Natural killer cell (primary cell): Measurements from ENCODE around the gene PLN. TPM values are rescaled to one million over a fixed set of nuclear protein-coding genes. Genes with fewer than 3 reads are reported as not detected.

Experiments used
- ATAC-seq, 3 donors: fragments of 150-1000 bp in 2 of 3; fragments of 200-7000 bp in 1 of 3; cut with Tn5 transposase; 1 replicate in 1 of 3; 2 replicates in 2 of 3; pipeline ENCODE4 v1.10.0; 2021; ENCODE audit warnings: mild to moderate bottlenecking in 2 of 3, moderate library complexity in 2 of 3
- DNase-seq, 2 donors: peaks; one replicate each; pipeline versions ENCODE4 v3.0.0 to v3.0.0-alpha.2; 2013 to 2021; ENCODE audit warnings: mixed read lengths in 1 of 2
- H3K27ac ChIP-seq: one replicate; pipeline ENCODE4 v1.5.1; 2013; ENCODE audit warnings: mild to moderate bottlenecking, low read length
- H3K27me3 ChIP-seq: one replicate; pipeline ENCODE4 v1.6.1; 2013; ENCODE audit warnings: low read length; ENCODE audit not compliant: control insufficient read depth, insufficient read depth
- H3K36me3 ChIP-seq: one replicate; pipeline ENCODE4 v1.6.1; 2013; ENCODE audit warnings: low read length; ENCODE audit not compliant: control insufficient read depth, insufficient read depth
- H3K4me1 ChIP-seq: one replicate; pipeline ENCODE4 v1.6.1; 2013; ENCODE audit warnings: low read length; ENCODE audit not compliant: control insufficient read depth, insufficient read depth
- H3K4me3 ChIP-seq: one replicate; pipeline ENCODE4 v1.5.1; 2013; ENCODE audit warnings: low read length
- H3K9me3 ChIP-seq: one replicate; pipeline ENCODE4 v1.6.1; 2013; ENCODE audit warnings: low read length; ENCODE audit not compliant: control insufficient read depth, insufficient read depth
- H3K27ac Mint-ChIP-seq, 2 donors: one replicate each; pipeline ENCODE4 v1.8.0; 2022; ENCODE audit warnings: mild to moderate bottlenecking in 2 of 2, mixed read lengths in 2 of 2, moderate library complexity in 1 of 2
- H3K27me3 Mint-ChIP-seq, 2 donors: one replicate each; pipeline ENCODE4 v1.8.0; 2022; ENCODE audit warnings: low read depth in 2 of 2, mixed read lengths in 2 of 2
- H3K36me3 Mint-ChIP-seq: one replicate; pipeline ENCODE4 v1.8.0; 2022; ENCODE audit warnings: mixed read lengths
- H3K4me1 Mint-ChIP-seq, 2 donors: one replicate each; pipeline ENCODE4 v1.8.0; 2022; ENCODE audit warnings: mixed read lengths in 2 of 2
- H3K4me3 Mint-ChIP-seq: one replicate; pipeline ENCODE4 v1.8.0; 2022; ENCODE audit warnings: mild to moderate bottlenecking, moderate library complexity, mixed read lengths
- H3K9me3 Mint-ChIP-seq, 2 donors: one replicate each; pipeline ENCODE4 v1.8.0; 2022; ENCODE audit warnings: mixed read lengths in 2 of 2
- CTCF ChIP-seq: fragments of 200-600 bp; IDR thresholded peaks from one replicate; pipeline ENCODE4 v1.8.0; 2022; ENCODE audit warnings: antibody characterized with exemption
- WGBS: methylation state at CpG from one replicate; pipeline ENCODE4 v1.1.7; 2013; ENCODE audit warnings: missing lambda C conversion rate; ENCODE audit not compliant: insufficient coverage; 5-methylcytosine and 5-hydroxymethylcytosine counted together
- intact Hi-C: fragments of 100-400 bp; cut with micrococcal nuclease; formaldehyde crosslinking; loops from one replicate; pipeline ENCODE4 v1.14.2; 2022
- total RNA-seq, 4 donors: library from RNA; stranded (reverse); fragments of 120-200 nt in 1 of 4; gene quantifications; one replicate each; pipeline versions ENCODE4 v1.2.3 to v1.2.4, GENCODE V29; 2013 to 2022

PLN gene
- total RNA-seq, 3 donors from 2014 or later (not counting 1 experiment from before 2014, with no cell fraction given), result not detected

DNA sequence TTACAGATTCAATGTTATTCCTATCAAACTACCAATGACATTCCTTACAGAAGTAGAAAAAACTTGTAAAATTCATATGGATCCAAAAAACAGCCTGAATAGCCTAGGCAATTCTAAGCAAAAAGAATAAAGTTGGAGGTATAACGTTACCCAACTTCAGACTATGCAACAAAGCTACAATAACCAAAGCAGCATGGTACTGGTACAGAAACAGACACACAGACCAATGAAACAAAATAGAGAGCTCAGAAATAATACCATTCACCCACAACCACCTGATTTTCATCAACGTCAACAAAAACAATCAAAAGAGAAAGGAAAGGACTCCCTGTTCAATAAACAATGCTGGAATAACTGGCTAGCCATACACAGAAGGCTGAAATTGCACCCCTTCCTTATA, 17.2 kb upstream of the PLN start:
- Mint-ChIP-seq H3K4me1 (peaks cover 20 to 29% of the 10 kb centered on the region in 2 donors), H3K36me3 (no peaks in the 10 kb centered on the region), H3K27ac (no peak overlapping the region), H3K27me3 (no peaks in the 10 kb centered on the region), H3K9me3 (no peaks in the 10 kb centered on the region), H3K4me3 (no peak overlapping the region)
- H3K27me3 ChIP-seq, result no peaks in the 10 kb centered on the region
- no peak overlapping the region for H3K27ac ChIP-seq
- WGBS, result 97% methylated on average over 2 of the region's 2 CpGs
- H3K4me3 ChIP-seq, result no peak overlapping the region
- H3K9me3 ChIP-seq, result no peaks in the 10 kb centered on the region
- no peak for TF ChIP-seq CTCF
- DNase-seq, result no peak
- H3K4me1 ChIP-seq, result no peaks in the 10 kb centered on the region
- intact Hi-C loops, result no loop called here
- no peaks in the 10 kb centered on the region for H3K36me3 ChIP-seq
- ATAC-seq, result no peak

DNA sequence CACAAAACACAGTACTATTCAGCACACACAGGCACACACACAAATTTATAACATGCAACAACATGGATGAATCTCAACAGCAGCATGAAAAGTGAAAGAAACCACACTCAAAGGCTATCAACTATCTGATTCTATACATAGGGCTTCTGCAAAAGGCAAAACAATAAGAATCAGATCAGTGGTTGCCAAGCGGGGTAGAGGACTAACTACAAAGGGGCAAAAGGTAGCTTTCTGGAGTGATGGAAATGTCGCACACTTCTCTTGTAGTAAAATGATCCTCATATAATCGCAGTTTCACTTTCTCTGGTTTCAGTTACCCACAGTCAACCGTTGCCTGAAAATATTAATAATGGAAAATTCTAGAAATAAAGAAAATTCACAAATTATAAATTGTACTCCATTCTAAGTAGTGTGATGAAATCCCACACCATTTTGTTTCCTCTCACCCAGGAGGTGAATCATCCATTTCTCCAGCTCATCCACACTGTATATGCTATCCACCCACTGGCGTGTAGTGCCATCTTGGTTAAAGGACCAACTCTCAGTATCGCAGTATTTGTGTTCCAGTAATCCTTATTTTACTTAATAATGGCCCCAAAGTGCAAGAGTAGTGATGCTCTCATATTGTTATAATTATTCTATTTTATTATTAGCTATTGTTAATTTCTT, 12.8 kb upstream of the PLN start:
- no peak for ATAC-seq
- H3K36me3 Mint-ChIP-seq, result no peaks in the 10 kb centered on the region
- peaks cover 11 to 26% of the 10 kb centered on the region in 2 donors for H3K4me1 Mint-ChIP-seq
- 89% methylated on average over 4 of the region's 6 CpGs for WGBS
- no peaks in the 10 kb centered on the region for H3K9me3 ChIP-seq
- H3K27me3 Mint-ChIP-seq, result no peaks in the 10 kb centered on the region
- no peaks in the 10 kb centered on the region for H3K36me3 ChIP-seq
- no peaks in the 10 kb centered on the region for H3K9me3 Mint-ChIP-seq
- TF ChIP-seq CTCF, result no peak
- H3K27me3 ChIP-seq, result no peaks in the 10 kb centered on the region
- H3K4me3 Mint-ChIP-seq, result no peak overlapping the region
- intact Hi-C loops, result no loop called here
- H3K27ac Mint-ChIP-seq, result no peak overlapping the region
- no peak overlapping the region for H3K27ac ChIP-seq
- H3K4me1 ChIP-seq, result no peaks in the 10 kb centered on the region
- H3K4me3 ChIP-seq, result no peak overlapping the region
- no peak for DNase-seq

DNA sequence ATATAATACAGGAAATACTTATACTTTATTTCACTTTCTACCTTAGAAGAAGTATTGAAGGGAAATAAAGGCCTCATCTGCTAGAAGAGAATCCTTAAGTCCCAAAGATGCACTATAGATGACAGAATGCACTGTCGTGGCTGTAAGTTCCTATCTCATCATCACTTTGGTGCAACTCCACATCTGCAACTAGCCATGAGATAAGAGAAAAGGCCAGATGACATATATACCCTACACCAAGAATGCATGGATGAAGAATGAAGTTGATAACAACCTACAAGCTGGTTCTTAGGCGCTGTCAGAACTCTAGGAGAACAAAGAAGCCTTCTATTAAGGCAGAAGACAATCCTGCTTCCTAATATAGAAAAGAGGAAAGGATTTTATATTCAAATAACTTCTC, 11.6 kb upstream of the PLN start:
- Mint-ChIP-seq H3K27me3 (no peaks in the 10 kb centered on the region), H3K27ac (no peak overlapping the region), H3K36me3 (no peaks in the 10 kb centered on the region), H3K9me3 (no peaks in the 10 kb centered on the region), H3K4me3 (no peak overlapping the region), H3K4me1 (peaks cover 11 to 15% of the 10 kb centered on the region in 2 donors)
- H3K4me1 ChIP-seq, result no peaks in the 10 kb centered on the region
- DNase-seq (no peak), ATAC-seq (no peak)
- 100% methylated on average over 1 of the region's 2 CpGs for WGBS
- no peaks in the 10 kb centered on the region for H3K36me3 ChIP-seq
- intact Hi-C loops, result no loop called here
- TF ChIP-seq CTCF, result no peak
- no peak overlapping the region for H3K27ac ChIP-seq
- no peaks in the 10 kb centered on the region for H3K9me3 ChIP-seq
- H3K4me3 ChIP-seq, result no peak overlapping the region
- no peaks in the 10 kb centered on the region for H3K27me3 ChIP-seq

DNA sequence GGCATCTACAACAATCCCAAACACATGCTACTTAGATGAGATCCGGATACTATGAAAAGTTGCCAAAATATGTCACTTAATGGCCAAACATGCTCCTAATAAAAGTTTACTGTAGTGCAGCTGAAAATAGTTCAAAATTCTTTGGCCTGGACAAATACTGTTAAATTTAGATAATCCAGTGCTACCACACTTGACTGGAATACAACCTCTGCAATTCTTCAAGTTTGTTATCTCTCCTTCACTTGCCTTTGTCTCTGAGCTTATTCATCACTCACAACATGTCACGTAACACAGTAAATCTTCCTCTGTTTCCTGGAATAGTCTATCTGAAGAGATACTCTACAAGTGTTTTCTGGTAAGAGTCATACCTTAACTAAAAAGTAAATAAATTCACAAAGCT, 10.5 kb upstream of the PLN start:
- Mint-ChIP-seq H3K9me3 (no peaks in the 10 kb centered on the region), H3K4me3 (no peak overlapping the region), H3K4me1 (peaks cover 8% of the 10 kb centered on the region in 2 donors), H3K27ac (no peak overlapping the region), H3K36me3 (no peaks in the 10 kb centered on the region), H3K27me3 (no peaks in the 10 kb centered on the region)
- DNase-seq (no peak), ATAC-seq (no peak)
- WGBS, result 100% methylated on average over 1 of the region's 2 CpGs
- intact Hi-C loops, result no loop called here
- no peaks in the 10 kb centered on the region for H3K9me3 ChIP-seq
- TF ChIP-seq CTCF, result no peak
- H3K4me1 ChIP-seq, result no peaks in the 10 kb centered on the region
- no peak overlapping the region for H3K4me3 ChIP-seq
- H3K36me3 ChIP-seq, result no peaks in the 10 kb centered on the region
- H3K27ac ChIP-seq, result no peak overlapping the region
- H3K27me3 ChIP-seq, result no peaks in the 10 kb centered on the region
